Measurements from ENCODE around the gene EXOC3. TPM values are rescaled to one million over a fixed set of nuclear protein-coding genes. Genes with fewer than 3 reads are reported as not detected.

The EXOC3 gene
- total RNA-seq, 1 experiment from 2014 or later, result 63.8 TPM

- Mint-ChIP-seq H3K4me1 (ENCODE audit: low read depth, unreplicated experiment) (peaks cover 3% of the 10 kb centered on the region), H3K27me3 (ENCODE audit: unreplicated experiment) (no peaks in the 10 kb centered on the region), H3K4me3 (ENCODE audit: low read depth, unreplicated experiment) (no peak overlapping the region), H3K9me3 (ENCODE audit: low read depth, unreplicated experiment) (no peaks in the 10 kb centered on the region), H3K27ac (ENCODE audit: unreplicated experiment) (no peak overlapping the region), H3K36me3 (ENCODE audit: insufficient read depth, unreplicated experiment) (peaks cover 40% of the 10 kb centered on the region)
- TF ChIP-seq, protein P1, sequence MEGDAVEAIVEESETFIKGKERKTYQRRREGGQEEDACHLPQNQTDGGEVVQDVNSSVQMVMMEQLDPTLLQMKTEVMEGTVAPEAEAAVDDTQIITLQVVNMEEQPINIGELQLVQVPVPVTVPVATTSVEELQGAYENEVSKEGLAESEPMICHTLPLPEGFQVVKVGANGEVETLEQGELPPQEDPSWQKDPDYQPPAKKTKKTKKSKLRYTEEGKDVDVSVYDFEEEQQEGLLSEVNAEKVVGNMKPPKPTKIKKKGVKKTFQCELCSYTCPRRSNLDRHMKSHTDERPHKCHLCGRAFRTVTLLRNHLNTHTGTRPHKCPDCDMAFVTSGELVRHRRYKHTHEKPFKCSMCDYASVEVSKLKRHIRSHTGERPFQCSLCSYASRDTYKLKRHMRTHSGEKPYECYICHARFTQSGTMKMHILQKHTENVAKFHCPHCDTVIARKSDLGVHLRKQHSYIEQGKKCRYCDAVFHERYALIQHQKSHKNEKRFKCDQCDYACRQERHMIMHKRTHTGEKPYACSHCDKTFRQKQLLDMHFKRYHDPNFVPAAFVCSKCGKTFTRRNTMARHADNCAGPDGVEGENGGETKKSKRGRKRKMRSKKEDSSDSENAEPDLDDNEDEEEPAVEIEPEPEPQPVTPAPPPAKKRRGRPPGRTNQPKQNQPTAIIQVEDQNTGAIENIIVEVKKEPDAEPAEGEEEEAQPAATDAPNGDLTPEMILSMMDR (IDR thresholded peaks at IDR 0.05; ENCODE audit: unreplicated experiment), result no peak
- CTCF ChIA-PET, result no interaction called here
- BruUV-seq (replicated peaks), result no TSS peak
- DNase-seq, result no peak
- intact Hi-C loops (cut with micrococcal nuclease; ENCODE audit: unreplicated experiment), result no loop called here
Observed at GRCh38 chr5:464843-465590, 22.0 kb downstream of the EXOC3 start.

GRCh38 chr5:465591-466403, 22.8 kb downstream of the EXOC3 start:
- CTCF ChIA-PET, result no interaction called here
- Mint-ChIP-seq H3K9me3 (ENCODE audit: low read depth, unreplicated experiment) (no peaks in the 10 kb centered on the region), H3K4me1 (ENCODE audit: low read depth, unreplicated experiment) (no peaks in the 10 kb centered on the region), H3K36me3 (ENCODE audit: insufficient read depth, unreplicated experiment) (peaks cover 42% of the 10 kb centered on the region), H3K27me3 (ENCODE audit: unreplicated experiment) (no peaks in the 10 kb centered on the region), H3K27ac (ENCODE audit: unreplicated experiment) (no peak overlapping the region), H3K4me3 (ENCODE audit: low read depth, unreplicated experiment) (no peak overlapping the region)
- no peak for DNase-seq
- intact Hi-C loops (cut with micrococcal nuclease; ENCODE audit: unreplicated experiment), result no loop called here
- TF ChIP-seq, protein P1 (IDR thresholded peaks at IDR 0.05; ENCODE audit: unreplicated experiment), result no peak
- no TSS peak for BruUV-seq (replicated peaks)

- H3K27ac Mint-ChIP-seq (ENCODE audit: unreplicated experiment), result no peak overlapping the region
- no peak for DNase-seq
- BruUV-seq (replicated peaks), result no TSS peak
- no peaks in the 10 kb centered on the region for H3K9me3 Mint-ChIP-seq (ENCODE audit: low read depth, unreplicated experiment)
- intact Hi-C loops (cut with micrococcal nuclease; ENCODE audit: unreplicated experiment), result no loop called here
- TF ChIP-seq, protein P1 (IDR thresholded peaks at IDR 0.05; ENCODE audit: unreplicated experiment), result no peak
- no peaks in the 10 kb centered on the region for H3K4me1 Mint-ChIP-seq (ENCODE audit: low read depth, unreplicated experiment)
- H3K4me3 Mint-ChIP-seq (ENCODE audit: low read depth, unreplicated experiment), result no peak overlapping the region
- H3K36me3 Mint-ChIP-seq (ENCODE audit: insufficient read depth, unreplicated experiment), result peaks cover 47% of the 10 kb centered on the region
- no peaks in the 10 kb centered on the region for H3K27me3 Mint-ChIP-seq (ENCODE audit: unreplicated experiment)
- CTCF ChIA-PET, result no interaction called here
Observed at GRCh38 chr5:466661-467310, 23.8 kb downstream of the EXOC3 start.

DNA sequence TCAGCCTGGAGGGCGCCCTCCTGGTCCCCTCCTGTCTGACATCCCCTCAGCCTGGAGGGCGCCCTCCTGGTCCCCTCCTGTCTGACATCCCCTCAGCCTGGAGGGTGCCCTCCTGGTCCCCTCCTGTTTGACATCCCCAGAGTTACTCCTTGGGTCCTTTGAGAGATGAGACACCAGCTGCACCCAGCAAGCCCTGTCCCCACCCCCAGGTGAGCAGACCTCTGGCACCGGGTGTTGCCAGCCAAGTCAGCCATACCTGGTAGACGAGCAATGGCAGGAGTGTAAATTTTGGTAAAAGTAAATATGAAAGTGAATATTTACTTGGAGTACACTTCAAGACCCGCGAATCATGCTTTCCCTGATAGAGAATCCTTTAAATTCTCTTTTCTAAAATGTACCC, 25.4 kb downstream of the EXOC3 start:
- H3K27ac Mint-ChIP-seq (ENCODE audit: unreplicated experiment), result no peak overlapping the region
- peaks cover 2% of the 10 kb centered on the region for H3K27me3 Mint-ChIP-seq (ENCODE audit: unreplicated experiment)
- TF ChIP-seq, protein P1 (IDR thresholded peaks at IDR 0.05; ENCODE audit: unreplicated experiment), result no peak
- H3K9me3 Mint-ChIP-seq (ENCODE audit: low read depth, unreplicated experiment), result no peaks in the 10 kb centered on the region
- H3K36me3 Mint-ChIP-seq (ENCODE audit: insufficient read depth, unreplicated experiment), result peaks cover 45% of the 10 kb centered on the region
- DNase-seq, result no peak
- H3K4me1 Mint-ChIP-seq (ENCODE audit: low read depth, unreplicated experiment), result no peaks in the 10 kb centered on the region
- CTCF ChIA-PET, result no interaction called here
- intact Hi-C loops (cut with micrococcal nuclease; ENCODE audit: unreplicated experiment), result no loop called here
- BruUV-seq (replicated peaks), result no TSS peak
- no peak overlapping the region for H3K4me3 Mint-ChIP-seq (ENCODE audit: low read depth, unreplicated experiment)
